GM18526 (cell line): Measurements from ENCODE around the gene MYPN.

Experiments used
- POLR2A ChIP-seq: IDR thresholded peaks from 3 replicates; pipeline ENCODE4 v1.6.1; 2011; ENCODE audit not compliant: insufficient read length; ENCODE audit errors: extremely low read depth

Gene MYPN

GRCh38 chr10:68261132-68261856, 152.0 kb downstream of the MYPN start:
- TF ChIP-seq POLR2A = no peak
